Stimulated activated CD4-positive, alpha-beta T cell treated with anti-CD3 and anti-CD28 coated beads, TNF-alpha, amount 100 ng/mL, for 24 hours (primary cell): ENCODE measurements around the gene DHRS1.
"Not testable (repeated sequence)": the region's sequence is repeated elsewhere in the genome, so short reads cannot be mapped to it uniquely, and the experiment has no call there.

ENCODE experiments used
- DNase-seq, 3 experiments: peaks; one replicate each; pipeline ENCODE4 v3.0.0-alpha.2; 2020; ENCODE audit warnings: low read depth in 3 of 3

The DHRS1 gene

DNA sequence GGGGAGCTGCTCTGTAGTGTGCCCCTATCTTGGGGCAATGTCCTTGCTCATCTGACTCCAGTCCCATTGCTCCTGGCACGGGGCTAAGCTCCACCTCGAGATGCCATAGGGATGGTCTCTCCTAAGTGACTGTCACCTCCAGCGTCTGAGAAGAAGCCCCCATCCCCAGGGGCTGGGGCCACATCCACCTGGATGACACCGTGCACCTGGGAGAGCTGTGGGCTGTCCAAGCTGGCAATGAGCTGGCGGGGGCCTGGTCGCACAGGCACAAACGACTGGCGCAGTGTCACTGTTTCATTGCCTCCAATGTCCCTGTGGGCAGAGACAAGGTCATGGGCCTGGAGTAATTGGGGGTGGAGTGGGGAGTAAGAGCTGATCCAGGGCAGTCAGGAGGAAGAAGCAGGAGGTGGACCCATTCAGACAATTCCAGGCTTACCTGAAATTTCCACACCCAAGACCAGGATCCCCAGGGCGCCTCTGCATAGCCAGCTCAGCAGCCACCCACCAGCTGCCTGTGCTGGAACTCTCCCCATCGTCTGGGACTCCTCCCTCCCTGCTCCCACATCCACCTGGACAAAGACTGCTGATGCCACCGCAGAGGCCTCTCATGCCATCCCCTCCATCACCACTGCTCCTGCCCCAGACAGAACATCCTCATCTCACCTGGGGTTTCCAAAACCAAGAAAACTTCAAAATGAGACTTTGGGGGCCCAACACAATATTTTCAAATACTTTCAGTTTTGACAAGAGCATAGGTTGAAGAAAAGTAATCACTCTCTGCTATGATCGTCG lies 50.2 kb downstream of the DHRS1 start:
- DNase-seq = no peak

DNA sequence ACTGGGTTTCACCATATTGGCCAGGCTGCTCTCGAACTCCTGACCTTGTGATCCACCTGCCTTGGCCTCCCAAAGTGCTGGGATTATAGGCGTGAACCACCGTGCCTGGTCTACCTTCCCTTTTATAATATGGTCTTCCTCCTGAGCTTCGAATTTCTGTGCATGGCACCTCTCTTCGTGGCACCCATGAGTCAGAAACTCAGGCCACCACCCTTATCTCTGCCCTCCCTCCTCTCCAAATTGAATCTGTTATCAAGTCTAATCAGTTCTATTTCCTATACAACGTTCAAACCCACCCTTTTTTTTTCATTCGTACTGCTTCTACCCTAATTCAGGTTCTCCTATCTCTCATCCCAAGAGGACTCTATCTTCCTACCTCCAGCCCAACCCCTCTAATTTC lies 52.2 kb downstream of the DHRS1 start:
- no peak for DNase-seq

DNA sequence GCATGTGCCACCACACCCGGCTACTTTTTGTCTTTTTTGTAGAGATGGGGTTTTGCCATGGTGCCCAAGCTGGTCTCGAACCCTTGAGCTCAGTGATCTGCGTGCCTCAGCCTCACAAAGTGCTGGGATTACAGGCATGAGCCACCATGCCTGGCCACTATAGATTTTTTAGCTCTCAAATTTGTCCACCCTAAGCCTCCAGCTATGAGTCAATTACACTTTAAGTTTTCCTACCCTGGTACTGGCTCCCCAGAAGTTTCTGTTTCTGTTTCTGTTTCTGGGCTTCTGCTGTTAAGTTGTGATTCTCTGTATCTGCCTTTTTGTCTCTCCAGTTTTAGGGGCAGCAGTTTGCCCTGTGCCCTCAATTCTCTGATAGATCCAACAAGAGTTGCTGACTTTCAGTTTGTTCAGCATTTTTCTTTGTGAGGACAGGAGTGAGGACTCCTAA lies 52.8 kb downstream of the DHRS1 start:
- no peak for DNase-seq

DNA sequence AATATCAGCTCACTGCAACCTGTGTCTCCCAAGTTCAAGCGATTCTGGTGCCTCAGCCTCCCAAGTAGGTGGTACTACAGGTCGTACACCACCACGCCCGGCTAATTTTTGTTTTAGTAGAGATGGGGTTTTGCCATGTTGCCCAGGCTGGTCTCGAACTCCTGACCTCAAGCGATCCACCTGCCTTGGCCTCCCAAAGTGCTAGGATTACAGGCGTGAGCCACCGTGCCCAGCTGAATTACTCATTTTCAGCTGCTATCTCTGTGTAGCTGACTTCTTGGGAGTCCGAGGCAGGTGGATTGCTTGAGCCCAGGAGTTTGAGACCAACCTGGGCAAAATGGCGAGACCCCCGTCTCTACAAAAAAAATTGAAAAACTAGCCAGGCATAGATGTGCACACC lies 54.2 kb downstream of the DHRS1 start:
- not testable (repeated sequence) for DNase-seq

DNA sequence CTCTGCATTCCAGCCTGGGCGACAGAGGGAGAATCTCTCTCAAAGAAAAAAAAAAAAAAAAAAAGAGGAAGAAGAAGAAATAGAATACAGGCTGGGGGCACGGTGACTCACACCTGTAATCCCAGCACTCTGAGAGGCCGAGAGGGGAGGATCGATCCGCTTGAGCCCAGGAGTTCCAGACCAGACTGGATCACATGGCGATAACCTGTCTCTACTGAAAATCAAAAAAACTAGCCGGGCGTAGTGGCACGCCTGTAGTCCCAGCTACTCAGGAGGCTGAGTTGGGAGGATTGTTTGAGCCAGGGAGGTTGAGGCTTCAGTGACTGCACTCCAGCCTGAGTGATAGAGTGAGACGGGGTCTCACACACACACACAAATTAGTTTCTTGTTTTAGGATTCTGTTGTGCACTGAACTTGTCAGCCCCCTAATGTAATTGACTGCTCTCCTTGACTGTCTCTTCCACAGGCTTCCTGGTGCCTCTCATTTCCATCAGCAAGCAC lies 56.2 kb downstream of the DHRS1 start:
- DNase-seq = no peak

DNA sequence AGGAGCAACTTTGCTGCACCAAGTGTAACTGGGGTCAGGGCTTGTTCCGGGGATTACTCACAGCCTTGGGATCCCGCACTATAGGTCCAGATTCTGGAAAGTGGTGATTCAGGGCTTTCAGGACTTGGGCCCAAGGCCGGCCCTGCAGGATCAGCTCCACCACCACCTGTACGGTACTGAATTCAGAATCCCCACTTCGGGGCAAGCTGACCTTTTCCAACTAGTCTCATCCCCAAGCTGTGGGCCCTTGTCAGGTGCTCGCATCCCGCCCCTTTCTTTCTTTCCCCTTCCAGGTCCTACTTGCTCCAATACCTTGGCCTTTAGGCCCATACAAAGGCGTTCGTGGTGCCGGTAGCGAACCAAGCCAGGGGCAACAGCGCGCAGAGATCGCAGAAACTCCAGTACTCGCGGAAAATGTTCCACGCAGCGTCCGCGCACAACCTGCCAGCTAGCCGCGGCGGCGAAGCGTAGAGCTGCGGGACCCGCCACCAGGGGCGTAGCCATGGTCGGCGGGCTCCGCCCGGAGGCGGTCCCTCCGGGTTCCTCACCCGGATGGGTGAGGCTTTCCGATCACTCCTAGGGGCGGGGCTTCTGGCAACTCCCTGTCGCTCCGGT lies 57.6 kb downstream of the DHRS1 start:
- peak; percentile 85 to 93 (median 88) for DNase-seq
